Kidney epithelial cell (primary cell): ENCODE results near the gene FGFRL1. TPM values are rescaled to one million over a fixed set of nuclear protein-coding genes. Genes with fewer than 3 reads are reported as not detected.

ENCODE experiments used
- DNase-seq: peaks from one replicate; pipeline ENCODE4 v3.0.0-alpha.2; 2010; ENCODE audit warnings: low read depth
- H3K27me3 ChIP-seq: 2 replicates; pipeline ENCODE4 v1.6.0; 2011; ENCODE audit warnings: low read length; ENCODE audit not compliant: control insufficient read depth, insufficient read depth
- H3K36me3 ChIP-seq: 2 replicates; pipeline ENCODE4 v1.5.1; 2011; ENCODE audit warnings: low read length; ENCODE audit not compliant: control insufficient read depth, insufficient read depth
- H3K4me3 ChIP-seq: 2 replicates; pipeline ENCODE4 v1.5.1; 2011; ENCODE audit warnings: low read depth, mild to moderate bottlenecking, control low read depth, low read length
- total RNA-seq: library from RNA; depleted of rRNA; stranded (reverse); fragments of >200 nt; gene quantifications from 2 replicates; pipeline ENCODE4 v1.2.3, GENCODE V29; 2015
- TF ChIP-seq, protein P1 (sequence below): IDR thresholded peaks from 2 replicates; pipeline ENCODE4 v1.5.1; 2011; ENCODE audit warnings: mild to moderate bottlenecking, moderate library complexity, low read length, control low read depth, inconsistent platforms; ENCODE audit not compliant: insufficient read depth, poor library complexity, severe bottlenecking

The FGFRL1 gene
- total RNA-seq, 1 donor from 2014 or later = 39.2 TPM

- Histone ChIP-seq H3K36me3 (no peaks in the 10 kb centered on the region), H3K27me3 (peaks cover 75% of the 10 kb centered on the region), H3K4me3 (no peak overlapping the region)
- TF ChIP-seq, protein P1, sequence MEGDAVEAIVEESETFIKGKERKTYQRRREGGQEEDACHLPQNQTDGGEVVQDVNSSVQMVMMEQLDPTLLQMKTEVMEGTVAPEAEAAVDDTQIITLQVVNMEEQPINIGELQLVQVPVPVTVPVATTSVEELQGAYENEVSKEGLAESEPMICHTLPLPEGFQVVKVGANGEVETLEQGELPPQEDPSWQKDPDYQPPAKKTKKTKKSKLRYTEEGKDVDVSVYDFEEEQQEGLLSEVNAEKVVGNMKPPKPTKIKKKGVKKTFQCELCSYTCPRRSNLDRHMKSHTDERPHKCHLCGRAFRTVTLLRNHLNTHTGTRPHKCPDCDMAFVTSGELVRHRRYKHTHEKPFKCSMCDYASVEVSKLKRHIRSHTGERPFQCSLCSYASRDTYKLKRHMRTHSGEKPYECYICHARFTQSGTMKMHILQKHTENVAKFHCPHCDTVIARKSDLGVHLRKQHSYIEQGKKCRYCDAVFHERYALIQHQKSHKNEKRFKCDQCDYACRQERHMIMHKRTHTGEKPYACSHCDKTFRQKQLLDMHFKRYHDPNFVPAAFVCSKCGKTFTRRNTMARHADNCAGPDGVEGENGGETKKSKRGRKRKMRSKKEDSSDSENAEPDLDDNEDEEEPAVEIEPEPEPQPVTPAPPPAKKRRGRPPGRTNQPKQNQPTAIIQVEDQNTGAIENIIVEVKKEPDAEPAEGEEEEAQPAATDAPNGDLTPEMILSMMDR = no peak
- DNase-seq = no peak
Observed at GRCh38 chr4:1057403-1057745, 45.9 kb downstream of the FGFRL1 start.

GRCh38 chr4:1058198-1058996, 47.0 kb downstream of the FGFRL1 start:
- DNase-seq = no peak
- Histone ChIP-seq H3K4me3 (no peak overlapping the region), H3K27me3 (peaks cover 66% of the 10 kb centered on the region), H3K36me3 (no peaks in the 10 kb centered on the region)
- TF ChIP-seq, protein P1 = no peak

- no peak for DNase-seq
- H3K36me3 ChIP-seq = no peaks in the 10 kb centered on the region
- TF ChIP-seq, protein P1 = no peak
- H3K27me3 ChIP-seq = peaks cover 60% of the 10 kb centered on the region
- H3K4me3 ChIP-seq = no peak overlapping the region
Observed at GRCh38 chr4:1058997-1059665, 47.7 kb downstream of the FGFRL1 start.

GRCh38 chr4:1060121-1060520, 48.7 kb downstream of the FGFRL1 start:
- TF ChIP-seq, protein P1 = no peak
- Histone ChIP-seq H3K27me3 (peaks cover 61% of the 10 kb centered on the region), H3K36me3 (no peaks in the 10 kb centered on the region), H3K4me3 (no peak overlapping the region)
- no peak for DNase-seq

- H3K4me3 ChIP-seq = no peak overlapping the region
- H3K27me3 ChIP-seq = peaks cover 56% of the 10 kb centered on the region
- no peaks in the 10 kb centered on the region for H3K36me3 ChIP-seq
- DNase-seq = no peak
- TF ChIP-seq, protein P1 = no peak
Observed at GRCh38 chr4:1060621-1061020, 49.2 kb downstream of the FGFRL1 start.
